HCT116 (cell line): ENCODE results near the gene CAMSAP1.

Experiments
- CTCF ChIP-seq, 3 experiments: fragments of 200-600 bp in 1 of 3; sonication (generic) in 1 of 3; IDR thresholded peaks in 2 of 3; conservative IDR thresholded peaks in 1 of 3; 2 replicates each; pipeline ENCODE4 v1.5.1; 2012 to 2017; ENCODE audit warnings: low read depth in 2 of 3, low read length in 2 of 3, antibody characterized with exemption in 1 of 3, borderline replicate concordance in 1 of 3, control low read depth in 1 of 3, mild to moderate bottlenecking in 1 of 3, mixed read lengths in 1 of 3, mixed run types in 1 of 3, moderate library complexity in 1 of 3; ENCODE audit not compliant: insufficient read depth in 1 of 3
- ELF1 ChIP-seq: IDR thresholded peaks from 2 replicates; pipeline ENCODE4 v1.6.1; 2012; ENCODE audit warnings: low read depth, borderline replicate concordance
- EZH2 ChIP-seq: fragments of 200-600 bp; sonication (generic); IDR thresholded peaks from 2 replicates; pipeline ENCODE4 v1.6.1; 2017; ENCODE audit warnings: antibody characterized with exemption, mixed run types
- FOSL1 ChIP-seq: IDR thresholded peaks from 2 replicates; pipeline ENCODE4 v1.6.1; 2012; ENCODE audit warnings: low read depth
- JUND ChIP-seq: IDR thresholded peaks from 2 replicates; pipeline ENCODE4 v1.6.1; 2012
- POLR2A ChIP-seq: IDR thresholded peaks from 2 replicates; pipeline ENCODE4 v1.7.0; 2011; ENCODE audit warnings: borderline replicate concordance; ENCODE audit not compliant: insufficient read depth, insufficient read length; ENCODE audit errors: extremely low read depth
- POLR2AphosphoS5 ChIP-seq: IDR thresholded peaks from 2 replicates; pipeline ENCODE4 v1.6.1; 2011; ENCODE audit warnings: mild to moderate bottlenecking, low read depth, low read length, moderate library complexity
- RAD21 ChIP-seq: IDR thresholded peaks from 2 replicates; pipeline ENCODE4 v1.6.1; 2012; ENCODE audit warnings: low read depth, mild to moderate bottlenecking
- YY1 ChIP-seq: IDR thresholded peaks from 2 replicates; pipeline ENCODE4 v1.6.1; 2011; ENCODE audit warnings: low read length, low read depth, moderate library complexity, mild to moderate bottlenecking; ENCODE audit not compliant: insufficient replicate concordance; ENCODE audit errors: extremely low read depth

DNA sequence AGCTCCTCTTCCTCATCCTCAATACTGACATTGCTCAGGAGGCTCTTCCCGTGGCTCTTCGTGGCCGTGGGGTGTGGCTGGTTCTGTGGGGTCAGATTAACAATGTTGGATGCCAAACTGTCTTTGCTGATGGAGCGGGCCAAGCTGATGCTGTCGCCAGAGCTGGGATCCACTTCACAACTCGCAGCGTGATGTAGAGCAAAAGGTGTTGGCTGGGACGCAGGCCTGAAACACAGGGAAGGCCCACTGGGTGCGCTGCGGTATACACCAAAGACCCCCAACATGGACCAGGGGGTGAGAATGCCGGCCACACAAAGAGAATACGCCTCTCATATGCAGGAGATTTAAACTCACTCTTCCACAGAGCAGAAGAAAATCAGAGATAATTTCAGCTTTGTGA is 84.3 kb downstream of the CAMSAP1 start:
- TF ChIP-seq EZH2: no peak
- TF ChIP-seq JUND: no peak
- TF ChIP-seq POLR2A: no peak
- TF ChIP-seq CTCF (IDR thresholded peaks at IDR 0.05 in 2 of 3, conservative IDR thresholded peaks at IDR 0.05 in 1 of 3; ENCODE audit: borderline replicate concordance in 1 of 3, insufficient read depth in 1 of 3, low read depth in 2 of 3, low read length in 2 of 3): no peak
- no peak for TF ChIP-seq YY1
- TF ChIP-seq FOSL1: no peak
- no peak for TF ChIP-seq ELF1
- no peak for TF ChIP-seq RAD21
- no peak for TF ChIP-seq POLR2AphosphoS5
